GM10266 (cell line): ENCODE results near the gene NOD1.
"Not testable (repeated sequence)": the region's sequence is repeated elsewhere in the genome, so short reads cannot be mapped to it uniquely, and the experiment has no call there.

Experiments
- DNase-seq: peaks from one replicate; pipeline ENCODE4 v3.0.0; 2012; ENCODE audit errors: extremely low spot score
- TF ChIP-seq, protein P1 (sequence below): IDR thresholded peaks from 2 replicates; pipeline ENCODE4 v1.5.1; 2012; ENCODE audit warnings: mild to moderate bottlenecking, low read depth; ENCODE audit not compliant: control insufficient read depth, insufficient read depth; ENCODE audit errors: missing control alignments

The NOD1 gene

DNA sequence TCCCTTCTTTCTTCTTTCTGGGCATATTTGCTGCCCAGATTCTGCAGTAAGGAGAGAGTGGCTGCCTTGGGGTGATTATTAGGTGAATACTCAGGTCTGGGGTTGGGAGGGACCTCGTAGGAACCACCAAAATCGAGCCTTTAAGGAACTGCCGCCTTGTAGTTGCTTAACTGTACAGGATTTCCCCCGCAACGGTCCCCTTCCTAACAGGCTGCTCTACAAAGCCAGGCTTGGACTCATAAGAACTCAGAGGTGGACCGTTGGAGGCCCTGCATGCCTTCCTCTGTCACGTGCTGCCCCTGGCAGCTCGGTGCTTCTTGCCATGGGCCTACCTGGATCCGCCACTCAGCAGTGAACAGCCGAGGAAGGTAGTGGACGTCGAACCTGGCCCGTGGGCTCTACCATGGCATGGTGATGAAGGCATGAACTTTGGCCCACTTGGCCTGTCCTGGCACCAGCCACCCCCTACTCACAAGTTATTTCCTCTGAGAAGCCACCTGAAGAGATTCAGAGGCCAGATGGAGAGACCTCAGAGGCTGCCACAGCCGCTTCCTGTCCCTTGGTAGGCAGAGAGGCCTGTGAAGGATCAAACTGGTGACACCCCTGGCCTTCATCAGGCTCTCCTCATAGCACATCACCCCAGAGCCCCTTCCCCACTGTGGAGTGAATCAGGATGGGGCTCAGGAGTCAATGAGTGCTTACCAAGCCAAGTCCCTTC lies 54.6 kb downstream of the NOD1 start:
- DNase-seq, result no peak
- TF ChIP-seq, protein P1, sequence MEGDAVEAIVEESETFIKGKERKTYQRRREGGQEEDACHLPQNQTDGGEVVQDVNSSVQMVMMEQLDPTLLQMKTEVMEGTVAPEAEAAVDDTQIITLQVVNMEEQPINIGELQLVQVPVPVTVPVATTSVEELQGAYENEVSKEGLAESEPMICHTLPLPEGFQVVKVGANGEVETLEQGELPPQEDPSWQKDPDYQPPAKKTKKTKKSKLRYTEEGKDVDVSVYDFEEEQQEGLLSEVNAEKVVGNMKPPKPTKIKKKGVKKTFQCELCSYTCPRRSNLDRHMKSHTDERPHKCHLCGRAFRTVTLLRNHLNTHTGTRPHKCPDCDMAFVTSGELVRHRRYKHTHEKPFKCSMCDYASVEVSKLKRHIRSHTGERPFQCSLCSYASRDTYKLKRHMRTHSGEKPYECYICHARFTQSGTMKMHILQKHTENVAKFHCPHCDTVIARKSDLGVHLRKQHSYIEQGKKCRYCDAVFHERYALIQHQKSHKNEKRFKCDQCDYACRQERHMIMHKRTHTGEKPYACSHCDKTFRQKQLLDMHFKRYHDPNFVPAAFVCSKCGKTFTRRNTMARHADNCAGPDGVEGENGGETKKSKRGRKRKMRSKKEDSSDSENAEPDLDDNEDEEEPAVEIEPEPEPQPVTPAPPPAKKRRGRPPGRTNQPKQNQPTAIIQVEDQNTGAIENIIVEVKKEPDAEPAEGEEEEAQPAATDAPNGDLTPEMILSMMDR, result no peak

DNA sequence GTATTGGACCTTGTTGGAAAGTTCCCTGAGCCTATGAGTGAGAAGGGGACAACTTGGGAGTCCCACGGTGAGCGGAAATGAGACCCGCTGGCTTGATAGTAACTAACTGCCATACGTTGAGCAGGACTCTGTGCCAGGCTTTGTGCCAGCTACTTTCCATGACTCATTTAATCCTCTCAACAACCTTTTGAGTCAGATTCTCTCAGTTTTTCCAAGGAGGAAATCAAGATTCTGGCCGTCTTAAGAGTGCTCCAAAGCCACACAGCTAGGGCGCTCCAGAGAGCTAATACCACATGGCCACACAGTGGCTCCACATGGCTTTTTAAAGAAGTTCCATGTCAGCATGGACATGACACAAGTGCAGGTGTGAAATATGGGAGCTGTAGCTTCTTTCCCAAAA lies 55.7 kb downstream of the NOD1 start:
- TF ChIP-seq, protein P1, result no peak
- no peak for DNase-seq

DNA sequence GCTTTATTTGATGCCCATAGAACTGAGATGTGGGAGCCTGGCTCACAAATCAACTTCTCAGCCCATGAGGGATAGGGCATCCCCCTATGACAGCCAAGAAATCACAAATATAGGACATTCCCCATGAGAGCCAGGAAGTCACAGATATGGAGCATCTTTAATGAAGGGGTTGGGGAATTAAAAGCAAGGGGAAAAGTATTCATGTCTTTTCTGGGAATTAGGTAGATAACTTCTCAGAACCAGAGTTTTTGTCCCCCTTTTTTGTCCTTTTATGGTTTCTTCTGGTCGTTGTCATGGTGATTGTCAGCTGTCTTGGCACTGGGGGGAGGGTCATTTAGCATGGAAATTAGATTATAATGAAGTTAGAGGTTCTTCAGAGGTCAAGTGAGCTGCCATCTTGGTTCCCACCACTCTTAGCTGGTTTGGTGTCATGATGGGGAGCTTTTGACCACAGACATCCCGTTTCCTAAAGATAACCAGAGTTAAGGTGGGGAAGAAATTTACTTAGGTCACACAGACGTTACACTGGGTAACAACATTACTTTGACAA lies 56.9 kb downstream of the NOD1 start:
- DNase-seq, result no peak
- TF ChIP-seq, protein P1, result no peak

DNA sequence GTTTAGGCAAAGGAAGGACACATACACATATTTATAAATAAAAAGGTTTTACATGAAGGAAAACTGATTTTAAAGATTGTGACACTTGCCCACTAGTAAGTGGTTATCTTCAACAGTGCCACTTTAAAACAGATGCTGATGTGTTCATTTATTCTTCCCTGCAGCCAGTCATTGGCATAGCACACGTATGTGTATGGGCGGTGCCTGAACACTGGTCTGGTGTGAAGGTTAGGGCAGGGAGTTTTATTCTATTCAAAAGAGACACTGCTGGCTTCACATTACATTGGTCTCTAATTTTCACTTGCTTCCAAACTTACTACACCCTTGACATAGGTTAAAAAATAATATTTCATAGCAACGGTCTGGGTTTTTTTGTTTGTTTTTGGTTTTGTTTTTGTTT lies 57.9 kb downstream of the NOD1 start:
- no peak for DNase-seq
- TF ChIP-seq, protein P1, result no peak

DNA sequence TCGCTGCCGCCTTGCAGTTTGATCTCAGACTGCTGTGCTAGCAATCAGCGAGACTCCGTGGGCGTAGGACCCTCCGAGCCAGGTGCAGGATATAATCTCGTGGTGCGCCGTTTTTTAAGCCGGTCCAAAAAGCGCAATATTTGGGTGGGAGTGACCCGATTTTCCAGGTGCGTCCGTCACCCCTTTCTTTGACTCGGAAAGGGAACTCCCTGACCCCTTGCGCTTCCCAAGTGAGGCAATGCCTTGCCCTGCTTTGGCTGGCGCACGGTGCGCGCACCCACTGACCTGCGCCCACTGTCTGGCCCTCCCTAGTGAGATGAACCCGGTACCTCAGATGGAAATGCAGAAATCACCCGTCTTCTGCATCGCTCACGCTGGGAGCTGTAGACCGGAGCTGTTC lies 58.5 kb downstream of the NOD1 start:
- DNase-seq, result not testable (repeated sequence)

DNA sequence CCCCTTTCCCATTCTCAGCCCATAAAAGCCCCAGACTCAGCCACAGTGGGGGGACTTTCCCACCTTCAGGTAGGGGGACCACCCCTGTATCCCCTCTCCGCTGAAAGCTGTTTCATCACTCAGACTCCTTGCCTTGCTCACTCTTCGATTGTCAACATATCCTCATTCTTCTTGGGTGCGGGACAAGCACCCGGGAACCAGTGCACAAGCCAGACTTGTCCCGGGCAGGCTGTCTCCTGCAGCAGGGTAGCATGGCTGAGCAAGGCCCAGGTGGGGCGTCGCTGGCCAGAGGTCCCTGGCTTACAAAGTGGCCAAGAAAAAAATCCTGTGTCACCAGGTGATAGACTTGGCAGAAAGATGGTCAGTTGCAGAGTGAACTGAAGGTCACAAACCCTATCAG lies 64.7 kb downstream of the NOD1 start:
- no peak for DNase-seq
- TF ChIP-seq, protein P1, result no peak

DNA sequence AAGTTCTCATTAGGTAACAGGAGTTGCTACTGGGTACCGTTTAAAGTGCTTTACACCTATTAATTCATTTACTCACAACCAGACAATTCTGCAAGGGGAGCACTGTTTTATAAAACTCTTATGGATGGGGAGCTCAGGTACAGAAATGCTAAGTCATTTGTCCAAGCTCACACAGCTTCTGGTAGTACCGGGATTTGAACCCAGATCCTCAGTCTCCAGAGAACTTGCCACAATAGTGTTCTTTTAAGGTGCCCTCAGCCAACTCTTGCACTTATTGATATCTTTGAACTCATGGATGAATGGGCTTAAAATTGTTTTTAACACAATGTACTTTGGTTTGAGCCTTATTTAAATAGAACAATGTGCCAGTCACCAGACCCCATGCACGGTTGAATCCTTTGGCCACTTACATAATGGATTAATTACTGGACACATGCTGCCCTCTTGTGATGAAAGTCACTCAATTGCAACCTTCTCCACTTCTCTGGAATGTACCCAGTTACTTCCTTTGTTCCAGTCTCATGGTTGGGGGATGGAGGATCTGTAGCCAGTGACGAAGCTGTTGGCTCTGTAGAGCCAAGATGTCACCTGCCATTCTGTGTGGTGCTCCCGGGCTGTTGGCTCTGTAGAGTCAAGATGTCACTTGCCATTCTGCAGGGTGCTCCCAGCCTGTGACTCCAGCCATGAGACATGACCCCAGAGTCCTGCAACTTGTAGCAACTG lies 65.6 kb downstream of the NOD1 start:
- peak; percentile 39 for DNase-seq
- TF ChIP-seq, protein P1, result peak; percentile 56
